Measurements from ENCODE around the gene CD52. TPM values are rescaled to one million over a fixed set of nuclear protein-coding genes. Genes with fewer than 3 reads are reported as not detected.
"Not testable (repeated sequence)": the region's sequence is repeated elsewhere in the genome, so short reads cannot be mapped to it uniquely, and the experiment has no call there.

Gene CD52
- total and polyA plus RNA-seq, 2 of the 4 experiments (the other 2 are of a cell fraction) = 1.6 TPM; not detected in 1

- H3K27me3 ChIP-seq (ENCODE audit: control insufficient read depth, insufficient read depth, low read length); BruUV-seq (replicated peaks); H3K27ac ChIP-seq (ENCODE audit: insufficient read depth, low read length); H3K36me3 ChIP-seq (ENCODE audit: control insufficient read depth, insufficient read depth, low read length); H3K4me3 ChIP-seq (ENCODE audit: insufficient read depth, low read depth, low read length); H3K4me1 ChIP-seq (ENCODE audit: control insufficient read depth, insufficient read depth, low read length); H4K91ac ChIP-seq (ENCODE audit: insufficient read depth, low read depth, low read length); ATAC-seq (ENCODE audit: low read depth); H3K56ac ChIP-seq (ENCODE audit: extremely low read depth, insufficient read depth, low read length); H2BK120ac ChIP-seq (ENCODE audit: low read depth, low read length); H3K9me1 ChIP-seq (ENCODE audit: insufficient read depth, low read length); H2BK5ac ChIP-seq (ENCODE audit: low read depth, low read length, poor library complexity, severe bottlenecking); H4K8ac ChIP-seq (ENCODE audit: low read depth in 2 of 2, low read length in 2 of 2); H4K20me1 ChIP-seq (ENCODE audit: insufficient read depth, low read length); H2AK5ac ChIP-seq (ENCODE audit: low read depth, low read length); H3K9ac ChIP-seq (ENCODE audit: low read depth, low read length); H2BK20ac ChIP-seq (ENCODE audit: low read depth, low read length); DNase-seq; dilution Hi-C loops (cut with HindIII; ENCODE audit: low sequenced_read_pairs, unreplicated experiment); in situ Hi-C loops (cut with MboI; ENCODE audit: low sequenced_read_pairs); H2BK15ac ChIP-seq (ENCODE audit: low read depth, low read length); H3K4me2 ChIP-seq (ENCODE audit: low read depth, low read length); H3K23ac ChIP-seq (ENCODE audit: low read depth, low read length); H3K14ac ChIP-seq (replicated peaks; ENCODE audit: low read depth, low read length); H4K5ac ChIP-seq (ENCODE audit: low read depth, low read length); intact Hi-C loops (cut with micrococcal nuclease); H3K18ac ChIP-seq (ENCODE audit: low read depth, low read length); H3K9me3 ChIP-seq (ENCODE audit: control insufficient read depth, insufficient read depth, low read length); H3K4ac ChIP-seq (ENCODE audit: low read depth, low read length): not testable (repeated sequence)
- Histone ChIP-seq H2AFZ (replicated peaks; ENCODE audit: low read length, poor library complexity) (peak overlapping the region; percentile 65), H2AK9ac (replicated peaks; ENCODE audit: low read depth, low read length, poor library complexity) (peak overlapping the region; percentile 61), H3K79me1 (ENCODE audit: low read depth in 1 of 2, low read length in 2 of 2) (peaks cover 9 to 20% of the 10 kb centered on the region in 2 experiments; a peak in 3 of 4 replicates)
- ChIA-PET CTCF (interaction anchor here (1.9 kb wide), 1 partner anchor 33 kb away, joined by 4 read pairs; no protein-coding TSS in a partner anchor), POLR2A (ENCODE audit: unreplicated experiment) (interaction anchor here (1.0 kb wide), 1 partner anchor 14 kb away, joined by 14 read pairs; no protein-coding TSS in a partner anchor)
- 100% methylated on average over 4 of the region's 21 CpGs; no CpG with 5 or more reads in 1 of the 2 experiments for WGBS, 2 experiments (ENCODE audit: extremely low coverage in 2 of 2, insufficient read length in 1 of 2)
These were observed 9.5 kb upstream of the CD52 start for GRCh38 chr1:26307966-26308899.
